CD14-positive monocyte (primary cell): ENCODE results near the gene SPATA25. TPM values are rescaled to one million over a fixed set of nuclear protein-coding genes. Genes with fewer than 3 reads are reported as not detected.

Source experiments
- DNase-seq, 3 donors: peaks; one replicate each; pipeline ENCODE4 v3.0.0-alpha.2; 2011 to 2022
- H2AFZ ChIP-seq: 2 replicates; pipeline ENCODE4 v1.6.0; 2012; ENCODE audit warnings: mild to moderate bottlenecking, low read depth, low read length, inconsistent platforms; ENCODE audit not compliant: insufficient read depth, poor library complexity, severe bottlenecking
- H3K27ac ChIP-seq, 2 donors: 1 replicate in 1 of 2; 2 replicates in 1 of 2; pipeline ENCODE4 v1.5.1; 2012 to 2013; ENCODE audit warnings: low read length in 2 of 2, control low read depth in 1 of 2, inconsistent platforms in 1 of 2, low read depth in 1 of 2, mild to moderate bottlenecking in 1 of 2
- H3K27me3 ChIP-seq, 2 donors: one replicate each; pipeline versions ENCODE4 v1.6.0 to v1.6.1; 2011 to 2013; ENCODE audit warnings: low read length in 2 of 2; ENCODE audit not compliant: control insufficient read depth in 2 of 2, insufficient read depth in 2 of 2
- H3K36me3 ChIP-seq, 2 donors: replicated peaks in 1 of 2; 1 replicate in 1 of 2; 2 replicates in 1 of 2; pipeline versions ENCODE4 v1.5.1 to v1.6.1; 2012 to 2013; ENCODE audit warnings: low read length in 2 of 2, control low read depth in 1 of 2, inconsistent platforms in 1 of 2, mild to moderate bottlenecking in 1 of 2; ENCODE audit not compliant: insufficient read depth in 2 of 2, control insufficient read depth in 1 of 2
- H3K4me1 ChIP-seq, 2 donors: 1 replicate in 1 of 2; 2 replicates in 1 of 2; pipeline versions ENCODE4 v1.5.1 to v1.6.1; 2012 to 2013; ENCODE audit warnings: low read length in 2 of 2, control low read depth in 1 of 2, inconsistent platforms in 1 of 2, mild to moderate bottlenecking in 1 of 2, moderate library complexity in 1 of 2; ENCODE audit not compliant: insufficient read depth in 2 of 2, control insufficient read depth in 1 of 2
- H3K4me2 ChIP-seq: replicated peaks from 2 replicates; pipeline ENCODE3; 2012; ENCODE audit warnings: low read length, moderate library complexity, mild to moderate bottlenecking; ENCODE audit not compliant: poor library complexity, severe bottlenecking; ENCODE audit errors: extremely low read depth
- H3K4me3 ChIP-seq, 3 experiments: fragments of 200-600 bp in 1 of 3; sonication (generic) in 1 of 3; replicated peaks in 1 of 3; 1 replicate in 2 of 3; 2 replicates in 1 of 3; pipeline ENCODE4 v1.5.1; 2011 to 2013; ENCODE audit warnings: low read length in 3 of 3, mild to moderate bottlenecking in 3 of 3, control low read depth in 2 of 3, low read depth in 2 of 3, inconsistent platforms in 1 of 3, moderate library complexity in 1 of 3
- H3K79me2 ChIP-seq: 2 replicates; pipeline ENCODE4 v1.6.0; 2012; ENCODE audit warnings: mild to moderate bottlenecking, control low read depth, inconsistent platforms, low read length, moderate library complexity; ENCODE audit not compliant: insufficient read depth
- H3K9ac ChIP-seq: 2 replicates; pipeline ENCODE4 v1.6.0; 2017; ENCODE audit warnings: low read length, mild to moderate bottlenecking; ENCODE audit not compliant: insufficient read depth, poor library complexity, severe bottlenecking
- H3K9me3 ChIP-seq, 2 donors: replicated peaks in 1 of 2; 1 replicate in 1 of 2; 2 replicates in 1 of 2; pipeline versions ENCODE4 v1.5.1 to v1.6.1; 2012 to 2013; ENCODE audit warnings: low read length in 2 of 2, control low read depth in 1 of 2; ENCODE audit not compliant: control insufficient read depth in 1 of 2, insufficient read depth in 1 of 2
- H4K20me1 ChIP-seq: 2 replicates; pipeline ENCODE4 v1.6.0; 2012; ENCODE audit warnings: mild to moderate bottlenecking, low read length, control low read depth, moderate library complexity; ENCODE audit not compliant: insufficient read depth
- H3K27ac Mint-ChIP-seq, 7 donors: one replicate each; pipeline ENCODE4 v1.8.0; 2020; ENCODE audit warnings: mild to moderate bottlenecking in 7 of 7, mixed read lengths in 7 of 7, moderate library complexity in 6 of 7, inconsistent platforms in 2 of 7
- H3K27me3 Mint-ChIP-seq, 3 donors: one replicate each; pipeline ENCODE4 v1.8.0; 2021 to 2022; ENCODE audit warnings: low read depth in 3 of 3, mild to moderate bottlenecking in 3 of 3, mixed read lengths in 3 of 3, moderate library complexity in 3 of 3, inconsistent platforms in 1 of 3
- H3K36me3 Mint-ChIP-seq, 2 donors: one replicate each; pipeline ENCODE4 v1.8.0; 2020; ENCODE audit warnings: mixed read lengths in 2 of 2, inconsistent platforms in 1 of 2, mild to moderate bottlenecking in 1 of 2
- H3K4me1 Mint-ChIP-seq: one replicate; pipeline ENCODE4 v1.8.0; 2020; ENCODE audit warnings: mild to moderate bottlenecking, mixed read lengths
- H3K4me3 Mint-ChIP-seq, 2 donors: one replicate each; pipeline ENCODE4 v1.8.0; 2020; ENCODE audit warnings: mild to moderate bottlenecking in 2 of 2, mixed read lengths in 2 of 2, moderate library complexity in 1 of 2
- H3K9me3 Mint-ChIP-seq, 7 donors: one replicate each; pipeline ENCODE4 v1.8.0; 2020 to 2022; ENCODE audit warnings: mixed read lengths in 7 of 7, mild to moderate bottlenecking in 6 of 7, moderate library complexity in 6 of 7, inconsistent platforms in 2 of 7
- CTCF ChIP-seq: fragments of 200-600 bp; IDR thresholded peaks from one replicate; pipeline ENCODE4 v1.8.0; 2022; ENCODE audit warnings: antibody characterized with exemption, mild to moderate bottlenecking
- WGBS: methylation state at CpG from one replicate; pipeline ENCODE4 v1.1.5; 2013; ENCODE audit warnings: missing lambda C conversion rate; ENCODE audit not compliant: insufficient coverage; 5-methylcytosine and 5-hydroxymethylcytosine counted together
- intact Hi-C, 2 donors: fragments of 100-400 bp; cut with micrococcal nuclease; formaldehyde crosslinking; loops; one replicate each; pipeline versions ENCODE4 v1.15.0 to v1.15.1; 2023
- polyA plus RNA-seq, 3 donors: library from polyadenylated mRNA; depleted of rRNA in 1 of 3; unstranded in 2 of 3; stranded (reverse) in 1 of 3; fragments of 300-500 nt in 2 of 3; fragments of >200 nt in 1 of 3; fragmentation: Illumina TruSeq in 2 of 3; gene quantifications; 1 replicate in 2 of 3; 2 replicates in 1 of 3; pipeline ENCODE4 v1.2.3, GENCODE V29; 2012 to 2021

SPATA25 gene
- polyA plus RNA-seq, 3 donors, result 0.76 TPM; not detected in 2

GRCh38 chr20:45897692-45898091 is 10.3 kb upstream of the SPATA25 start:
- H3K4me1 ChIP-seq, result peaks cover 12 to 16% of the 10 kb centered on the region in 2 donors
- H3K4me2 ChIP-seq, result no peak overlapping the region
- no peaks in the 10 kb centered on the region for H3K9me3 ChIP-seq
- intact Hi-C loops, result no loop called here
- H3K27me3 ChIP-seq, result no peaks in the 10 kb centered on the region
- Mint-ChIP-seq H3K4me1 (peaks cover 14% of the 10 kb centered on the region), H3K27ac (peak overlapping the region in 3 of 7 donors; percentile 28 to 46 (median 35)), H3K9me3 (peaks cover 0 to 3% (median 0%) of the 10 kb centered on the region in 7 donors), H3K27me3 (no peaks in the 10 kb centered on the region), H3K36me3 (peaks cover 57 to 69% of the 10 kb centered on the region in 2 donors), H3K4me3 (no peak overlapping the region)
- H3K4me3 ChIP-seq, result no peak overlapping the region
- no peak overlapping the region for H3K27ac ChIP-seq
- 96% methylated on average over 7 of the region's 7 CpGs for WGBS
- TF ChIP-seq CTCF, result no peak
- peaks cover 44% of the 10 kb centered on the region for H4K20me1 ChIP-seq
- H3K79me2 ChIP-seq, result peaks cover 26% of the 10 kb centered on the region
- no peak overlapping the region for H2AFZ ChIP-seq
- peaks cover 57 to 66% of the 10 kb centered on the region in 2 donors for H3K36me3 ChIP-seq
- H3K9ac ChIP-seq, result no peak overlapping the region
- no peak for DNase-seq

DNA sequence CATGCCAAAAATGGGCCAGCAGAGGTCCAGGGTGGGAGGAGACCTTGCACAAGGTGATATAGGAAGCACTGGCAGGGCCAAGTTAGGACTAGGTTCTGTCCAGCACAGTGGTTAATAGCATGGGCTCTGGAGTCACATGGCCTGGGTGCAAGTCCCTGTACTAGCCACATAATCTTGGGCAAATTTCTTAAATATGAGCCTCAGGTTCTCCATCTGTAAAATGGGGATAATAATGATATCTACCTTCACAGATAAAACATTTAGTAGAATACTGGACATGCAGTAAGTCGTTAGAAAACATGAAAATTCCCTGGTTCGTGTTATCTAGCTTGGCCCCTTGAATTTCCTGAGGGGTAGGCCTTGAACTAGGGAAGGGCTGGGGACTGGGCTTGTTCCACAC is 9.9 kb upstream of the SPATA25 start:
- peak overlapping the region in 2 of 7 donors; percentile 35 to 36 for H3K27ac Mint-ChIP-seq

More for the DNA sequence above, 9.9 kb upstream of the SPATA25 start:
- Histone ChIP-seq H4K20me1 (peaks cover 45% of the 10 kb centered on the region), H2AFZ (no peak overlapping the region), H3K79me2 (peaks cover 29% of the 10 kb centered on the region), H3K36me3 (peaks cover 57 to 67% of the 10 kb centered on the region in 2 donors), H3K4me2 (no peak overlapping the region), H3K4me1 (peaks cover 16 to 20% of the 10 kb centered on the region in 2 donors), H3K27me3 (no peaks in the 10 kb centered on the region), H3K27ac (no peak overlapping the region), H3K9ac (no peak overlapping the region), H3K4me3 (no peak overlapping the region), H3K9me3 (no peaks in the 10 kb centered on the region)
- WGBS, result no CpG with 5 or more reads among the region's 2 CpGs
- intact Hi-C loops, result no loop called here
- H3K9me3 Mint-ChIP-seq, result peaks cover 0 to 3% (median 0%) of the 10 kb centered on the region in 7 donors
- no peak for DNase-seq
- TF ChIP-seq CTCF, result no peak
- H3K4me3 Mint-ChIP-seq, result no peak overlapping the region
- peaks cover 18% of the 10 kb centered on the region for H3K4me1 Mint-ChIP-seq
- H3K36me3 Mint-ChIP-seq, result peaks cover 59 to 69% of the 10 kb centered on the region in 2 donors
- no peaks in the 10 kb centered on the region for H3K27me3 Mint-ChIP-seq
